GM12873 (cell line): Measurements from ENCODE around the gene EGFL7.

Experiments
- CTCF ChIP-seq: IDR thresholded peaks from 2 replicates; pipeline ENCODE4 v1.5.1; 2012; ENCODE audit warnings: low read depth, mild to moderate bottlenecking, moderate library complexity, low read length, control low read depth; ENCODE audit not compliant: insufficient read depth; ENCODE audit errors: missing control alignments

EGFL7 gene

DNA sequence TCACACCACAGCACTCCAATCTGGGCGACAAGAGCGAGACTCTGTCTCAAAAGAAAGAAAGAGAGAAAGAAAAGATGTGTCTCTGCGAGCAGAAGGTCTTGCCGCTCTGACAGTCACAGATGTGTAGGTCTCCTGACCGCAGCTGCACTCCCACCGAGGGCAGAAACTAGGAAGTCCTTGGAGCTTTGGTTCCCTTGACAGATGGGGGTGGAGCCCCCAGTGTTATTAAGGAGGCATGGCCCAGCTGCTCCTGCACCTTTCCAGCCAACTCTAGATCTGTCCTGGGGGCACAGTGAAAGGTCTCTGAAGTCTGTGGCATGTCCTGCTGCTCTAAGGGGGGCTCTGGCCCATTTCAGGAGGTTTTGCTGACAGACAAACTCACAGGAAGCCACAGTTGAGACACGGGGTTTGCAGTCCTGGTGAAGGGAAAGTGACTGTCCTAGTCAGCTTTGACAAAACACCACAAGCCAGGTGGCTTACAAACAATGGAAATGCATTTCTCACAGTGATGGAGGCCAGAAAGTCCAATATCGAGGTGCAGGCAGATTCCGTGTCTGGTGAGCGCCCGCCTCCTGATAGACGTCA, 40.7 kb downstream of the EGFL7 start:
- TF ChIP-seq CTCF: no peak

DNA sequence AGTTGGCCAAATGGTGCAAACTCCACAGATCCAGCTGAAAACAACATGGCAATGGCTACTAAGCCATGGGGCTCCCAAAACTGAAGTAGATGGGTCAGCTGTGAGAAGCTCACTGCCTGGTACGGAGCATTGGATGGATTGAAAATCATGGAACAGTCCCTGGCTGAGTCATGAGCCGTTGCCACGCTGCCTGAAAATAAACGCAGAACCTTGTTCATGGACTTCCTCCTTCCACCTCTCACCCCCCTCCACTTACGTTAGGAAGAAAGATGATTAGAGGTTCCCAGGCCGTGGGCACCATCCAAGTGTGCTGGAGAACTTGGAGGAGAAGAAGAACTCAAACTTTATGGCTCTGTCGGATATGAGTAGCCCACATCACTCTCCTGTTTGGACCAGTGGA, 42.8 kb downstream of the EGFL7 start:
- no peak for TF ChIP-seq CTCF

DNA sequence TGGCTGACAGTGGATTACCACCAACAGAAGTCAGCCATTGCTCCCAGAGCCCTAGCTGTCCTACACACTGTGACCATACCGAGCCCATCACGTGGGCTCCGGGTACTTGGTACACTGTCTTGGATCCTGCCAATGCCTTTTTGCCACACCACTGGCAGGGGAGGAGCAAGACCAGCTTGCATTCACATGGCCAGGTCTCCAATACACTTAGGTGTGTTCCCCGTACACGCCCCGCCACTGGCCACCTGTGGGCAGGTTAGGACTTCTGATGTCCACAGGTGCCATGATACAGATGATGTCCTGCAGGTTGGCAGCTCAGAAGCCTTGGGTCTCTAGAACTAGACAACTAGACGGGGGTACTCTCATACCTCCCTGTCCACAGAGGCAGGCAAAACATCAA, 44.3 kb downstream of the EGFL7 start:
- TF ChIP-seq CTCF: no peak

DNA sequence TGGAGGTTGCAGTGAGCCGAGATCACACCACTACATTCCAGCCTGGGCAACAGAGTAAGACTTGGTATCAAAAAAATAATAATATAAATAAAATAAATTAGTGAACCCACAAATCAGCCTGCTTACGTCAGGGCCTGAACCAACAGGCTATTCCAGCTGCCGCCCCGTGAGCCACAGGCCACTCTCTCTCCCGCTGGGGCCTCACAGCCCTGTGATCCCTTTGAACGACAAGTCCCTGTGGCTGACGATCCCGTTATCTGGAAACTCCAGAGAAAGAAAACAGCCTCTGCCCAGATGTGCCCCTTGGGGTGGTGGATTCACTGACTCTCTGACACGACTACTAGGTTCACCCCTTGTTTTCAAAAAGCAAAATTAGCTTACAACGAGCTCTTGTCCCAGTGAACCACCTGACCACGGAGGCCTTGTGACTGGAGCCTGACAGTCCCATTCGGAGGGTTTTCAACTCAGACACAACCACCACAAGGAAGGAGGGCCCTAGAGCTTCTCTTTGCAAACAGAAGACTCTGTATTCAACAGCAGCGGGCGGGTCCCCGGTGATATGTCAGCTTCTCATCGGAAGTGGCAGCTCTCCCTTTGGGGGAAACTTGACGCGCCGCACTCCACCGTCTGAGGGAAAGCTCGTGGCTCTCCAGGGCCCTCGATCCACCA, 45.3 kb downstream of the EGFL7 start:
- no peak for TF ChIP-seq CTCF

- no peak for TF ChIP-seq CTCF
Observed at GRCh38 chr9:136709454-136710109, 46.9 kb downstream of the EGFL7 start.

DNA sequence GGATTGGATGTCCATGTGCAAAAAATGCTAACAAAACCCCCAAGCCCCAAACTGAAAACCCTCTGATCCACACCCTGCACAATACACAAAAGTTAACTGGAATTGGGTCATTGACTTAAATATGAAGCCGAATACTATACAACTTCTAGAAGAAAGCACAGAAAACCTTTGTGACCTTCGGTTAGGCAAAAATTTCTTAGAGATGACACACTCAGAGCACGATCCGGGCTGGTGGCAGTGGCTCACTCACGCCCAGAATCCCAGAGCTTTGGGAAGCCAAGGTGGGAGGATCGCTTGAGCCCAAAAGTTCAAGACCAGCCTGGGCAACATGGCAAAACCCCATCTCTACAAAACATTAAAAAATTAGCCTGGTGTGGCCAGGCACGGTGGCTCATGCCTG, 47.8 kb downstream of the EGFL7 start:
- no peak for TF ChIP-seq CTCF
